Middle frontal gyrus (tissue), 1 donor: ENCODE data around the gene E2F2.

Experiments
- DNase-seq: peaks from one replicate; pipeline ENCODE4 v3.0.0-alpha.2; 2015; ENCODE audit warnings: low spot score; ENCODE audit errors: extremely low spot score

The E2F2 gene

GRCh38 chr1:23463286-23463685 is 67.7 kb downstream of the E2F2 start:
- no peak for DNase-seq

- no peak for DNase-seq
These were observed 68.3 kb downstream of the E2F2 start for GRCh38 chr1:23462766-23463165.

- no peak for DNase-seq
These were observed 70.0 kb downstream of the E2F2 start for GRCh38 chr1:23461050-23461449.

GRCh38 chr1:23460519-23460918 is 70.5 kb downstream of the E2F2 start:
- no peak for DNase-seq

- DNase-seq = no peak
These were observed 71.7 kb downstream of the E2F2 start for GRCh38 chr1:23459338-23459757.
